NK-92 treated with Interleukin-12 subunit alpha and Interleukin-12 subunit beta, amount 100 ng/mL, for 24 hours (cell line): Measurements from ENCODE around the gene ZKSCAN8.
"Not testable (repeated sequence)": the region's sequence is repeated elsewhere in the genome, so short reads cannot be mapped to it uniquely, and the experiment has no call there.

ENCODE experiments used
- DNase-seq: peaks from one replicate; lab custom pipeline; 2025; lab: John Stamatoyannopoulos, UW

ZKSCAN8 gene

GRCh38 chr6:28141500-28142329 is at the start of gene ZKSCAN8:
TSS of gene ZKSCAN8 (plus strand) at chr6:28141883. CDS start at chr6:28148408, 6,525 bp downstream.
- DNase-seq: peak; percentile 81

GRCh38 chr6:28102222-28102621 is 39.5 kb upstream of the ZKSCAN8 start:
- DNase-seq: not testable (repeated sequence)

GRCh38 chr6:28102699-28103098 is 39.0 kb upstream of the ZKSCAN8 start:
- not testable (repeated sequence) for DNase-seq

GRCh38 chr6:28104392-28105244 is 37.1 kb upstream of the ZKSCAN8 start:
- peak; percentile 68 for DNase-seq

GRCh38 chr6:28105245-28105639 is 36.4 kb upstream of the ZKSCAN8 start:
- peak; percentile 9 for DNase-seq

GRCh38 chr6:28107506-28107905 is 34.2 kb upstream of the ZKSCAN8 start:
- DNase-seq: no peak

- DNase-seq: no peak
Observed at GRCh38 chr6:28111964-28112363, 29.7 kb upstream of the ZKSCAN8 start.

GRCh38 chr6:28115799-28116198 is 25.9 kb upstream of the ZKSCAN8 start:
- no peak for DNase-seq

GRCh38 chr6:28117386-28118050 is 24.2 kb upstream of the ZKSCAN8 start:
- no peak for DNase-seq

- DNase-seq: no peak
Observed at GRCh38 chr6:28118217-28118616, 23.5 kb upstream of the ZKSCAN8 start.

- DNase-seq: no peak
Observed at GRCh38 chr6:28121876-28122275, 19.8 kb upstream of the ZKSCAN8 start.

GRCh38 chr6:28122283-28122682 is 19.4 kb upstream of the ZKSCAN8 start:
- not testable (repeated sequence) for DNase-seq

GRCh38 chr6:28124350-28124970 is 17.2 kb upstream of the ZKSCAN8 start, which contains the start of gene ZSCAN16:
TSS of gene ZSCAN16 (plus strand) at chr6:28124609. CDS start at chr6:28125444, 835 bp downstream.
- DNase-seq: peak; percentile 68

- no peak for DNase-seq
Observed at GRCh38 chr6:28124971-28125353, 16.7 kb upstream of the ZKSCAN8 start.

- DNase-seq: no peak
Observed at GRCh38 chr6:28125401-28125800, 16.3 kb upstream of the ZKSCAN8 start.

GRCh38 chr6:28134015-28134414 is 7.7 kb upstream of the ZKSCAN8 start:
- DNase-seq: no peak

GRCh38 chr6:28134716-28135115 is 7.0 kb upstream of the ZKSCAN8 start:
- no peak for DNase-seq

GRCh38 chr6:28135393-28135792 is 6.3 kb upstream of the ZKSCAN8 start:
- DNase-seq: no peak

- DNase-seq: peak; percentile 80
Observed at GRCh38 chr6:28136585-28137504, 4.8 kb upstream of the ZKSCAN8 start.

- DNase-seq: no peak
Observed at GRCh38 chr6:28137505-28137981, 4.1 kb upstream of the ZKSCAN8 start.
